Measurements from ENCODE around the gene TMEFF1. TPM values are rescaled to one million over a fixed set of nuclear protein-coding genes. Genes with fewer than 3 reads are reported as not detected.
"Not testable (repeated sequence)": the region's sequence is repeated elsewhere in the genome, so short reads cannot be mapped to it uniquely, and the experiment has no call there.

The TMEFF1 gene
- total RNA-seq, 1 experiment from 2014 or later, result 0.42 TPM

DNA sequence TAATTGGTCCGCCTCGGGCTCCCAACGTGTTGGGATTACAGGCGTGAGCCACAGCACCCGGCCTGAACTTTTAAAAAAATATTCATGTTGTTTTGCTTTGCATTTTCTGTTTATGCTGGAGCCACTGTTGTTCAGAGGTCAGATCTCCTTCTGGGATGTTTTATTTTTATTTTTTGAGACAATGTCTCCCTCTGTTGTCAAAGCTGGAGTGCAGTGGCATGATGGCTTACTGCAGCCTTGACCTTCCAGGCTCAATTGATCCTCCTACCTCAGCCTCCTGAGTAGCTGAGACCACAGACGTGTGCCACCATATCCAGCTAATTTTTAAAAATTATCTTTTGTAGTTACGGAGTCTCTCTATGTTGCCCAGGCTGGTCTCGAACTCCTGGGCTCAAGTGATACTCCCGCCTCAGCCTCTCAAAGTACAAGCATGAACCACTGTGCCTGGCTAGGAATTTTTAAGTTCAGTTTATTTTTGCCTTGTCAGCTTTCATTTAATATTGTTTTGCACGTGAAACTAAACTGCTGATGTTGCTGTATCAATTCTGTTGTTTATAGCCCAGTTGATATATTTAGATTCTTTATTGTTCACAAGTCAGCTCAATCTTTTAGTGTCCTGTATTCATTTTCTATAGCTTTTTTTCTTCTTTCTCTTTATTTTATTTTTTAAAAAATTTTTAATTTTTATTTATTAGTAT is 13.7 kb downstream of the TMEFF1 start:
- DNase-seq (ENCODE audit: extremely low read depth, low read depth), result no peak

DNA sequence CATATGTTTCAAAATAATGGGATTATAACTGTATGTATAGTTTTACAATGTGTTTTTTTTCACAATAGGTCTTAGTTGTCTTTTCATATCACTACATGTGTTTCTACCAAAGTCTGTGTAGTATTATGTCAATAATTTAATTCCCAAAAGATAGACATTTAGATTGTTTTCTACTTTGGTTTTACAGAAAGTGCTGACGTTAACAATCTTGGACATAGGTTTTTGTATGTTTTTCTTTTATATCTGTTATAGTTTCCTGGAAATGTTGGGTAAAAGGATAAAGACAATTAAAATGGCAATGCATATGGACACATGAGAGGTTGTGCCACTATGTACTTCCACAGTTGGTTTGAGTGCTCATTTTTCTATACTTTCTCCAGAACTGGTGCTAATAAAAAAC is 15.2 kb downstream of the TMEFF1 start:
- no peak for DNase-seq (ENCODE audit: extremely low read depth, low read depth)

DNA sequence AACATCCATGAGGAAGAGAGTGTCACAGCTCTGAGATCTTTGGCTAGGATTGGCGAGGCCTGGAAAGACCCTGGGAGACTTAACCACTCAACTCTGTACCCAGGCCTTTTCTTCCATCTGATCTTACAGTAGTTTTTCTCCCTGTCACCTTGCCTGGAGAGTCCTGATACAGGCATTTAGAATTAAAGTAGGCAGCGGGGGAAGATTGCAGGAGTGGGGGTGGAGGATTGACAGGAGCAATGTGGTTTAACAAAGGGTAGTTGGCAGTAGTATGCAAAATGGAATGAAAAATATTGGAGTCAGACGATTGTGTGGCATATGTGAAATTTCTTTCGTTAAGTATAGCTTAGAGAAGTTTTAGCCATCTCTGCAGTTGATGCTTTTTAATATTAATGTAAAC is 16.9 kb downstream of the TMEFF1 start:
- no peak for DNase-seq (ENCODE audit: extremely low read depth, low read depth)

DNA sequence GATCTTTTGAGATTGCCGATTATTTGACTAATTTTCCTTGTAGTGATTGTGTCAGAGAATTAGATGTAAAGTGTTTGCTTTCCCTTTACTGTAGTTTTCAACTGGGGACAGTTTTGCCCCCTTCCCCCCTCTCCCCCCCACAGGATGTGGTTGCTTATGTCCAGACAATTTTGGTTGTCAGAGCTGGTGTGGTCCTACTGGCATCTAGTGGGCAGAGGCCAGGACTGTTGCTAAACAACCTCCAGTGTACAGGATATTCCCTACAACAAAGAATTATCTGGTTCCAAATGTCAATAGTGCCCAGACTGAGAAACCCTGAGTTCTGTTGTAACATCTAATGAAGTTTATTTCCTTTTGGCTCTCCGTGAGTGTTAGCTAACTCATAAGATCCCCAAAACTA is 20.0 kb downstream of the TMEFF1 start:
- DNase-seq (ENCODE audit: extremely low read depth, low read depth), result no peak

DNA sequence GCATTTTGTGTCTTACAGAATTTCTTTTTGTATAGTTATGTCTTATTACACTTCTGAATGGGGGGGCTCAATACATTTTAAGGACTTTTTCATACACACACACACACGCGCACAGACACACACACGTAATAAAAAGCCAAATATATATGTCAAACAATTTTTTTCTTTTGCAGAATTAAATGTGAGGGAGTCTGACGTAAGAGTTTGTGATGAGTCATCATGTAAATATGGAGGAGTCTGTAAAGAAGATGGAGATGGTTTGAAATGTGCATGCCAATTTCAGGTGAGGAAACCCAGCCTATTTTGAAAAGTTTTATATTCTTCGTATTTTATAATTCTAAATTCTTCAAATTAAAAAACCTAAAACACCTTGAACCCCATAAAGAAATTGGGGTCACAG is 25.6 kb downstream of the TMEFF1 start:
- no peak for DNase-seq (ENCODE audit: extremely low read depth, low read depth)

DNA sequence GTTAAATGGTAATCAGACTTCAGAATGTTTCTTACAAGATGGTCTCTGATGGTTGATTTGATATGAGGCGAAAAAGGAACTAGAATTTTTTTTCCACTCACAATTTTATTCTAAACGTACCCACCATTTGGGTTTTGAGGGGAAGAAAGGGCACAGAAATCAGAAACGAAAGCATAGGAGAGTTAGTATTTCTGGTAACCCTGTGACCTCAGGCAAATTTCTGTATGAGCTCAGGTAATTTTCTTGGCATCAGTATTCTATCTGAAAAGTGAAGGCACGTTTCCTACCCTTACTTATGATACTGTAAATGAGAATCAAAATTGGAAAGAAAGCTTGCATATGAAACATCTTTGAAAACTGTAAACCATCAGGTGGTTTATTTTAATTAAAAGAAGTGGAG is 26.5 kb downstream of the TMEFF1 start:
- no peak for DNase-seq (ENCODE audit: extremely low read depth, low read depth)

DNA sequence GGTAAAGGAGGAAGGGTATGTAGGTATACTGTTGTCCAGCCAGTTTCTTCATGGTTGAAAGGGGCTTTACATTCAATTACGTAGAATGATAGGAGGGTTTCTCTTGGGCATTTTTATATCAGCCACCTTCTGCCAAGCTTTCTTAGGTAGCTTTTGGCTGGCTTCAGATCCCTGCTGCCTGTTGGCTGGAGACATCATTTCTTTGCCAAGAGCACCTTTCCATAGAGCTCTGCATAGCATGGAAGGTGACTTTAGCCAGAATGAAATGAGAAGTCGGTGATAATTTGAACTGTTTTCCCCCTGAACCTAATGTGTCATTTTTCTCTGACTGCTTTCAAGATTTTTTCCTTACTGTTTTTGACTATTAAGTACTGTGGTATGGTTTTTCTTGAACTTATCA is 26.9 kb downstream of the TMEFF1 start:
- DNase-seq (ENCODE audit: extremely low read depth, low read depth), result no peak

DNA sequence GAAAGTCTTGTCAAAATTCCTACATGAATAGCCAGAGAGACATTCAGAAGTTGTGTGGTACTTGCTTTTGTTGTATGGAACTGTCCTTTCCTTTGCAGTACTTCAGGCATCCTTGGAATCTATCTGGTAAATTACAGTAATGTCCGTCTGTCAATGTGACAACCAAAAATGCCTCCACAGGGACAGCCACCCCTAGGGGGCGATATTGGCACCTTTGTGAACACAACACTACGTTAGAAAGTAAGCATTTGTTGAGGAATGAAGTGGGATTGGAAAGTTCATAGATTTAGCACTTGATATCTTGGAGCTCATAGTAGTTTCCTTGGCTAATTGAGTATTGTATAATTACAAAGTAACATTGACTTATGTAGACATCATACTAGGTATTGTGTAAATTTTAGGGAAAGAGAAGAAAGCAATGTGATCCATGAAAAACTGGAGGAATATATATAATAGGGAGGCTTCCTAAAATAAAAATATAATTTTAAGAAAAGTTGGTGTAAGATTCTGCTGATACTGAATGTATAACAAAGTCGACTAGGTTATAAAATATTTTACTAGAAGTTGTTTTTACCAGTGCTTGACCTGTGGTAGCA is 32.7 kb downstream of the TMEFF1 start:
- peak; percentile 79 for DNase-seq (ENCODE audit: extremely low read depth, low read depth)

DNA sequence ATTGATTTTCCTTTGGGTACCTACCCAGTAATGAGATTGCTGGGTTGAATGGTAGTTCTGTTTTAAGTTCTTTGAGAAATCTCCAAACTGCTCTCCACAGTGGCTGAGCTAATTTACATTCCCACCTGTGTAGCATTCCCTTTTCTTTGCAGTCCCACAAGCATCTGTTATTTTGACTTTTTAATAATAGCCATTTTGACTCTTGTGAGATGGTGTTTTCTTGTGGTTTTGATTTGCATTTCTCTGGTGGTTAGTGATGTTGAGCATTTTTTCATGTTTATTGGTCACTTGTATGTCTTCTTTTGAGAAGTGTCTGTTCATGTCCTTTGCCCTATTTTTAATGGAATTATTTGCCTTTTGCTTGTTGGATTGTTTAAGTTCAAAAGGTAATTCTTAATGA is 34.4 kb downstream of the TMEFF1 start:
- not testable (repeated sequence) for DNase-seq (ENCODE audit: extremely low read depth, low read depth)

DNA sequence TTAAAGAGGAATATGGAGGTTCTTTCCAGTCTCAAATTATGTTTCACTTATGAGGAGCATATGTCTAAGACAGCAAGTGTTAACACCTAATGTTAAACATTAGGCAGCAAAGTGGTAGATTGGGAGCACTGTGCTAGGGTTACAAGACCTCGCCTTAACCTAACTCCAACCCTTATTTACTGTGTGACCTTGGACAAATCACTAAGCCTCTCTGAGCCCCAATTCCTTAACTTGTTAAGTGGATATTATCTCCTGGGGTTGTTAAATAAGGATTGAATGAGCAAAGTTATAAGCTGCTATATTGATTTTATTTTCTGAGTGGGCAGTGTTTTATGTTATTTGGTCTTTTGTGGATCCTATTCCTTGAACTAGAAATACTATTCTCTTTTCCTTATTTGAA is 38.3 kb downstream of the TMEFF1 start:
- no peak for DNase-seq (ENCODE audit: extremely low read depth, low read depth)

DNA sequence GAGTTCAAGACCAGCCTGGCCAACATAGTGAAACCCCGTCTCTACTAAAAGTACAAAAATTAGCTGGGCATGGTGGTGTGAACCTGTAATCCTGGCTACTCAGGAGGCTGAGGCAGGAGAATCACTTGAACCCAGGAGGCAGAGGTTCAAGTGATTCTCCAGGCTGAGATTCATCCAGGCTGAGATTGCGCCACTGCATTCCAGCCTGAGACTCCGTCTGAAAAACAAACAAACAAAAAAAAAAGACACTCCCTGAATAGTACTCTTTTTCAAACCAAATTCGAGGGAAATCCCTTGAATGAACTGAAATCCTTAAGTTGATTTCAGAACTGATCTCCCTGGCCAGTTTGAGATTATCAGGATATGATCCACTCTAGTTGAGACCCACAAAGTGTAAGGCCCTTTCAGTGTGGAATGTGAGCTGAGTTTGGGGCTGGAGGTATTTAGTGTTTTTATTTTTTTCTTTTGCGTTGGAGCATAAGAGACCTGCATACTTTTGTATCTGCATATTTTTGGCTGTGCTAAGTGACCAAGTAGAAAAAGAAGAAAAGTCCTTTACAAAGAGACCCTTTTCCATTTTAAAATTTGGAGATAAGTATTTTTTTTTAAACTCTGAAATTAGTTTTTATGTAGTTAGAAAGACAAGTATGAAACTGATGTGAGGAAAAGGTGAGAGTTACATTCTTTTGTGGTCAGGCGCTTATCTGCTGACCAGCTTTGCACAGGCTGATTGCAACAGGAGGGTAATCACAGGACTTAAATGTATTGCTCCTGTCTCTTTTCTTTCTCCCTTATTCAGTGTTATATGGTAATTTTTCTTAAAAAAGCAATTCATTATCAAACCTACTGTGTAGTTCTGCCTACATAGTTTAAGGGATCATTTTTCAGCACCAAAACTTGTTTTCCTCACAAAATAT is 42.9 kb downstream of the TMEFF1 start:
- peak; percentile 19 for DNase-seq (ENCODE audit: extremely low read depth, low read depth)

DNA sequence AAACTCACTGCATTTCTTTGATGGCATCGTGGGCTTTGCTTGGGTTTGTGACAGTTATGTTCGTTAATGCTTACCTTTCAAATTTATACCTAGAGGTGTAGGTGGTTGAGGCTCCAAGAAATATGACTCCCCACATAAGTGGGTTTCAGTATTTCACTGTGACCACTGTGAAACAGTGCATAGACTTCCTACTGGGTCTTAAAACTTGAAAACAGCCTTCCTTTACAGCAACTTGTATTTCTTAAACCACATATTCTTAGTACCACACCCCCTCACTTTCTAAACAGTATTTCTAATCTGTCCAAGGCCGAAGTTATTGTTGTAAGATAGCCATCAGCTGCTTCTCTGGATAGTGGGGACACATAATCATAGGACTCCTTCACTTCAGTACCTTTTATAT is 48.3 kb downstream of the TMEFF1 start:
- no peak for DNase-seq (ENCODE audit: extremely low read depth, low read depth)

DNA sequence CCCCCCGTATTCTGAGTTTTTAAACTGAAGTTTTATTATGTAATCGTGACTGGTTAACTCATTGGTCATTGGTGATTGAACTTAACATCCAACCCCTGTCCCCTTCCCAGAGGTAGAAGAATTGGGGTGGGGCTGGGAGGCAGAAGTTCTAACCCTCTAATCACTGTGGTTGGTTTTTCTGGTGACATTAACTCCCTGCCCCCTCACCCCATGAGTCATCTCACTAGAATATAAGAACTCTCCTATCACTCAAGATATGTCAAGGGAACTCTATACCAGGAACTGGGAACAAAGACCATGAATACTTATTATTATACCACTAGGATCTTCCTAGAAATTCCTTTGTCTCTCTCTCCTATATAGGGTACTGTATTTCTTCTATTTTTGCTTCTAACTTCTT is 52.6 kb downstream of the TMEFF1 start:
- no peak for DNase-seq (ENCODE audit: extremely low read depth, low read depth)

DNA sequence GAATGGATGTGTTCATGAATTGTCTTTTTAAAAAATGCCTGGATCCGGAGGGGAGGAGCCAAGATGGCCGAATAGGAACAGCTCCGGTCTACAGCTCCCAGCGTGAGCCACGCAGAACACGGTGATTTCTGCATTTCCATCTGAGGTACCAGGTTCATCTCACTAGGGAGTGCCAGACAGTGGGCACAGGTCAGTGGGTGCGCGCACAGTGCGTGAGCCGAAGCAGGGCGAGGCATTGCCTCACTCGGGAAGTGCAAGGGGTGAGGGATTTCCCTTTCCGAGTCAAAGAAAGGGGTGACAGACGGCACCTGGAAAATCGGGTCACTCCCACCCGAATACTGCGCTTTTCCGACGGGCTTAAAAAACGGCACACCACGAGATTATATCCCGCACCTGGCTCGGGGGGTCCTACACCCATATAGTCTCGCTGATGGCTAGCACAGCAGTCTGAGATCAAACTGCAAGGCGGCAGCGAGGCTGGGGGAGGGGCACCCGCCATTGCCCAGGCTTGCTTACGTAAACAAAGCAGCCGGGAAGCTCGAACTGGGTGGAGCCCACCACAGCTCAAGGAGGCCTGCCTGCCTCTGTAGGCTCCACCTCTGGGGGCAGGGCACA is 54.3 kb downstream of the TMEFF1 start:
- peak; percentile 34 for DNase-seq (ENCODE audit: extremely low read depth, low read depth)

DNA sequence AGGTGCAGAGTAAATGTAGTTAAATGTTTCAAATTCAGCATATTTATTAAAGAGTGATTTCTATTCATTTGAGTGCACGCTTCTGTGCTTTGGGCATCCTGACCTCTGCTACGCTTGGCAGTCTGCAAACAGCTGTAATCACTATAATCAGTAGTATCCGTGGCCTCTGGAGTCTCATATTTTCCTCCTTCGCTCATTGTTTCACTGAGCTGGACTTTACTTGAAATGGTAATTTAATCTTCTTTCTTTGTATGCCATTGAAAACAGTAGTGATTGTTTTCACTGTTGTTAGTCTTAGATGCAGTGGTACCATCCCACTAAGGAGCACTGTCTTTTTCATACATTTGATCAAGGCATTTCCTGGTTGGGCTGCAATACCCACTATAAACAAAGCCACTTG is 61.5 kb downstream of the TMEFF1 start:
- no peak for DNase-seq (ENCODE audit: extremely low read depth, low read depth)

DNA sequence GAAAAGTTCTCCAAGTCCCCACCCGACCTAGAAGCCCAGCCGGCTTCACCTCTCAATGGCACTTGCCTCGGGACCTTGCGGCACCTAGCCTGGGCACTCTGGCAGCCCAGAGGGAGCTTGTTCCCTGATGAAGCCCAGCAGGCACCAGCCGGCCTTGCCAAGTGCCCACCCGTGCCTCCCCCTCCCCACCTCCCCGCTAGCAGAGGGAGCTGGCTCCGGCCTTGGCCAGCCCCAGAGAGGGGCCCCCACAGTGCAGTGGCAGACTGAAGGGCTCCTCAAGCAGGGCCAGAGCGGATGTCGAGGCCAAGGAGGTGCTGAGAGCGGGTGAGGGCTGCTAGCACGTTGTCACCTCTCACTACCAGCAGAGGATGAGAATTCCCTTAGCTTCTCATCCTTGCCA is 67.4 kb downstream of the TMEFF1 start:
- DNase-seq (ENCODE audit: extremely low read depth, low read depth), result no peak

DNA sequence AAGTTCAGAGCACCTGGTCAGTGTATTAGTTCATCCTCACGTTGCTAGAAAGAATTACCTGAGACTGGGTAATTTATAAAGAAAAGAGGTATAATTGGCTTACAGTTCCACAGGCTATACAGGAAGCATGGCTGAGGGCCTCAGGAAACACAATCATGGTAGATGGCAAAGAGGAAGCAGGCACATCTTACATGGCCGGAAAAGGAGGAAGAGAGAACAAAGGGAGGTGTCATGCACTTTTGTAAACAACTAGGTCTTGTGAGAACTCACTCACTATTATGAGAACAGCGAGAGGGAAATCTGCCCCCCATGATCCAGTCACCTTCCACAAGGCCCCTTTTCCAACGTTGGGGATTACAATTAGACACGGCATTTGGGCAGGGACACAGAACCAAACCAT is 76.1 kb downstream of the TMEFF1 start:
- DNase-seq (ENCODE audit: extremely low read depth, low read depth), result no peak

DNA sequence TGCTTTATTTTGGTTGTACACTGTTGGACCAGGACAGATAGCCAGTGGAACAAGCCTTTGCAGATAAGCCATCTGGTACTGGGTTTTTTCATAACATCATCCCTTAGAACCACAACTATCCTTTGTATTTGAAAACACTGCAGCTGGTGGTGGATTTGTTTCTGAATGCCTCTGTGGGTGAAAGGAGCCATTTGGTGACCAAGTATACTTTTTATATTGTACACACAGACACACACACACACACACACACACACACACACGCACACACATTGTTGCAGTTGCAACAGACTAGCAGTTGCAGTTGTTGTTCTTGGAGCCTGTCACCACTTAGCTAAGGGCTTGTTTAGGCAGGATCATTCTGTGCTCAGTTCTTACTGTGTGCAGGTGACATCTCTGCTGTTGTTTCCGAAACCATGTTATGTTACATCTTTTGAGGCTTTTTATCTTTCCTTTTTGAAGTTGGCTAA is 82.0 kb downstream of the TMEFF1 start:
- DNase-seq (ENCODE audit: extremely low read depth, low read depth), result no peak

DNA sequence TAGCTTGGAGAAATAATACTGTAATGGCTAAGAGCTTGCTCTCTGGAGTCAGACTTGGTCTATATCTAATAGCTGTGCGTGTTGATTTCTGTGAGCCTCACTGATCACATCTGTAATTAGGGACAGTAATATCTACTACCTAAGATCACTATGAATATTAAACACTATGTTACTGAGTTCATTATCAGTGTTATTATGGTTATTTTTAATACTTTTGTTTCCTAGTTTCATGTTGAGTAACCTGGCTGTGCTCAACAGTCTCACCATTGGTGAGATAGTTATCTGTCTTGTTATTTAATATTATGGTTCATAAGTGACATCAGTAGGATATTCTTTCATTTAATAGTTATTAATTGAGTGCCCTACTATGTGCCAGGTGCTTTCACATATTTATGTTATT is 82.5 kb downstream of the TMEFF1 start:
- no peak for DNase-seq (ENCODE audit: extremely low read depth, low read depth)

DNA sequence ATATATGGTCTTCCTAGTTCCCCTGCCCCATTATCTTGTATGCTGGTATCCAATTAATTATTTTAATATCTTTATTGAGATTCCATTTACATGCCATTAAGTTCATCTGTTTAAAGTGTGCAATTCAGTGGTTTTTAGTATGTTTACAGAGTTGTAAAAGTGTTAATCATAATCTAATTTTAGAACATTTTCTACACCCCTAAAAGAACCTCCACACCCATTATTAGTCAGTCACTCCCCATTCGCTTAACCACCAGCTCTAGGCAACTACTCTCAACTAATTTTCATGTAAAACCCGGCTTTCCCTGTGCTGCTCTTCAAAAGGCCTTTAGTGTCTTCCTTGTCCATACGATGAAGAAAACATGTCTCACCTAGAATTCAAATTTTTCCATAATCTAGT is 84.1 kb downstream of the TMEFF1 start:
- no peak for DNase-seq (ENCODE audit: extremely low read depth, low read depth)

DNA sequence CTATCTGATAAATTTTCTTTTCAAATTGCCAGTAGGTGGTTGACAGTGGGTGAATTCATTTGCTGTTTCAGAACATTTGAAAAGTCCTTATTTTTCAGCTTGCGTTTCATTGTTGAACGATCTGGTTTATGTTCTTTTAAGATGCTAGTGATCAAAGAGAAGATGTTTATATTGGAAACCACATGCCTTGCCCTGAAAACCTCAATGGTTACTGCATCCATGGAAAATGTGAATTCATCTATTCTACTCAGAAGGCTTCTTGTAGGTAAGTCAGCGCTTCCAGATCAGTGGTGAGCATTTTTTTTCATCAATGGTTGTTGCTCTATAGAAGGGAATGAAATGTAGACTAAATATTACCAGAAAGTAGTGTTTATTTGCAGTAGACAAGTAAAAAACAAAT is 88.3 kb downstream of the TMEFF1 start:
- no peak for DNase-seq (ENCODE audit: extremely low read depth, low read depth)

Measured in NCI-H460 (cell line).